Measurements from ENCODE around the gene RIC1.
"Not testable (repeated sequence)": the region's sequence is repeated elsewhere in the genome, so short reads cannot be mapped to it uniquely, and the experiment has no call there.

The RIC1 gene

DNA sequence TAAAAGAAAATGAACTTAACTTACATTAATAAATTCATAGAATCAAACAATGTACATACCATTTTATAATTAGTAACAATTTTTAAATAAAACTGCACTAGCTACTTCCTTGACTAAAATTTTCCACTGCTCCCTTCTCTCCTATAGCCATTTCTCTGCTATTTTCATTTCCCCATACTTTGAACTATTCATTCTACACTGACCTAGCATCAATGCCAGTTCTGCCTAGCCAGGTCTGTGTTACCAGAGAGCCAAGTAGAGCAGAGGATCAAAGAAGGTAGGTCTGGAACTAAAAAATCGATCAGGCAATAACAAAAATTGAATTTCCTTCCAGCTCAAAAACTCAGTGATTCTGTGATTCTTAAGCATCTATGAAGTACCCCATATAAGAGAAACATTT lies 119.5 kb downstream of the RIC1 start:
- Mint-ChIP-seq H3K27me3 (no peaks in the 10 kb centered on the region), H3K27ac (peak overlapping the region; percentile 69), H3K4me3 (no peak overlapping the region), H3K36me3 (peaks cover 35% of the 10 kb centered on the region), H3K9me3 (peaks cover 6% of the 10 kb centered on the region), H3K4me1 (no peaks in the 10 kb centered on the region)
- DNase-seq (ENCODE audit: low spot score in 2 of 2): no peak
- ATAC-seq (ENCODE audit: low read depth): no peak

DNA sequence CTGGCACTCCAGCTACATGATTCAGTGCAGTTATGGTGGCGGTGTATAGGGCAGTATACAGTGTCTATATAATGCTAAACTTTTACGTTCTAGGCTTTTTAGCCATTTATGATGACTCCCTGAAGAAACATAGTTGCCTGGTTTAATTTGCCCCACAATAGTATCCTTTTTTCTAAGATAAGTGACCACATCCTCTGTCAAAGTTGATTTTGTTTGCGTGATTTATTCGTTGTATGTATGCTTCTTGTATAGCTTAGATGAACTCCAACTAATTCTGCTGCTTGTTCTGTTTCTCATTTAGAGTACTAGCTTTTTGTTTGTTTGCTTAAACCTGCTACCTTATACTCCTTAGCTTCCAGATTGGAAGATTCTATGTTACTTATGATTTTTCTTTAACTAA lies 120.4 kb downstream of the RIC1 start:
- no peak overlapping the region for H3K4me3 Mint-ChIP-seq
- ATAC-seq (ENCODE audit: low read depth) (no peak), DNase-seq (ENCODE audit: low spot score in 2 of 2) (no peak)
- no peaks in the 10 kb centered on the region for H3K4me1 Mint-ChIP-seq
- H3K27me3 Mint-ChIP-seq: no peaks in the 10 kb centered on the region
- peaks cover 6% of the 10 kb centered on the region for H3K9me3 Mint-ChIP-seq
- H3K27ac Mint-ChIP-seq: peak overlapping the region; percentile 69
- H3K36me3 Mint-ChIP-seq: peaks cover 39% of the 10 kb centered on the region

DNA sequence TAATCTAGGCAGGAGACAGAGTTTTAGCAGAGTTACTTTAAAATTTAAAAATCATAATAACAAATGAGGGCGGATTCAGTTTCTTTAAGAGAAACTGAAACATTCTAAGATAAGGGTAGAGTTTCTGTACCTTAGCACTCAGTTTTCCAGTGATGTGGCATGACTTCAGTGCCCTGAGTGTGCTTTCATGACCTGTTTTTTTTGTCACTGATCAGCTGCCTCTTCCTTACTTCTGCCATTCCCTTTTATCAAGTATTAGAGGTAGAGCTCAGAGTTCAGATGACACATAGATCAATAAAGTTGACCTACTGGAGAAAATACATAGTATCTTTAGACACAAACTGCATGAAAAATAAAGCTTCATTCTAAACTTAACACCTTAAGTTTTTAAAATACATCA lies 121.7 kb downstream of the RIC1 start:
- Mint-ChIP-seq H3K36me3 (peaks cover 32% of the 10 kb centered on the region), H3K4me3 (no peak overlapping the region), H3K4me1 (no peaks in the 10 kb centered on the region), H3K27ac (no peak overlapping the region), H3K9me3 (peaks cover 6% of the 10 kb centered on the region), H3K27me3 (no peaks in the 10 kb centered on the region)
- no peak for ATAC-seq (ENCODE audit: low read depth)
- DNase-seq (ENCODE audit: low spot score in 2 of 2): no peak

DNA sequence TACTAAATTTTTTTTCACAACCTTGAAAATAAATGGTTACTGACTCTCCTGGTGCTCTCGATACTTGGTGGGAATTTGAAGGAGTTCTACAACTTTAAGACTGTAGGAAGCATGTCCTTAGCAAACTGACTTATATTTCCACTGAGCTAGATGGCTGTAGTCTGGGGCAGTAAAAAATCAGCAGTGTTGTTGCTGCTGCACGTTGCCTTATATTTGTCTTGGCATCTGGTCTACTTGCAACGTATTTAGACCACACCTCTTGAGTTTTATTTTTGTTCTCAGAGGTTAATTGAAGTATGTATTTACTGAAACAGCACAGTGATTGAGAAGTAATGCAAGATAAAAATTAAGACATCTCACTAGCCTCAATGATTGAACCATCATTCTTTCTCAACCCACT lies 127.7 kb downstream of the RIC1 start:
- DNase-seq (ENCODE audit: low spot score in 2 of 2): no peak
- Mint-ChIP-seq H3K27ac (peak overlapping the region; percentile 2), H3K27me3 (no peaks in the 10 kb centered on the region), H3K4me1 (peaks cover 4% of the 10 kb centered on the region), H3K9me3 (no peaks in the 10 kb centered on the region), H3K4me3 (no peak overlapping the region), H3K36me3 (peaks cover 26% of the 10 kb centered on the region)
- ATAC-seq (ENCODE audit: low read depth): no peak

DNA sequence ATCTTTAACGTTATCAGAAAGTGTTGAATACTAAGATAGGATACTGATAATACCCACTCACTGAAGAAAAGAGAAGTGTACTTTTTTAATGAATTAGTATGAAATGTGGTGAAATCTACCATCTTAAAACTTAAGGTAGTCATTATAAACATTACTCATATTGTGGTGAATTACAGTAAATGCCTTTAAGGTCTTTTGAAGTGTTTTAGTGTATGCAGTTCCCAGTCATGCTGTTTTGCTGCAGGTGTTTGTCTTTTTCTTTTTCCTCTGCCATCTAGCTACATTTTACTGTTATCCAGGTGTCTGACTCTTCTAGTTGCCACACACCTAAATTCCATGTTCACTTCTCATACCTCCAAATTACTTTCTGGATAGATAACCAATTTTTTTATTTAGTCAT lies 131.4 kb downstream of the RIC1 start:
- no peak for DNase-seq (ENCODE audit: low spot score in 2 of 2)
- no peak for ATAC-seq (ENCODE audit: low read depth)
- peak overlapping the region; percentile 68 for H3K27ac Mint-ChIP-seq

DNA sequence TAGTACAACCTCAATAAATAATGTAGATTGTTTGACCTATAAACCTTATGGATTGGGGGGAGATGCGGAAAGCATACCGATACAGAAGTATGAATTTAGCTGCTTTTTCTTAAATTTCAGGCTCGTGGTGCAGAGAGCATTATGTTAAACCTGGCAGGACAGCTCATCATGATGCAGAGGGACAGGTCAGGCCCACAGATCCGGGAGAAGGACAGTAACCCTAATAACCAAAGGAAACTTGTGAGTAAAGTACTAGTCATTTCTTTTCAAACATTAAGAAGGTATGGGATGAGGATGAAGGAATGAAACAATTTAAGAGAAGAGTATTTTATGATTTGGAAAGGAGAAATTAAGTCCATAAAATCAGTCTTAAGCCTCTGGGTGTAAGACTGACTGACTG lies 133.5 kb downstream of the RIC1 start:
- no peak for ATAC-seq (ENCODE audit: low read depth)
- Mint-ChIP-seq H3K27me3 (no peaks in the 10 kb centered on the region), H3K27ac (peak overlapping the region; percentile 70)

More for the DNA sequence above, 131.4 kb downstream of the RIC1 start:
- H3K4me1 Mint-ChIP-seq: peaks cover 4% of the 10 kb centered on the region
- H3K9me3 Mint-ChIP-seq: no peaks in the 10 kb centered on the region
- no peak overlapping the region for H3K4me3 Mint-ChIP-seq
- peaks cover 38% of the 10 kb centered on the region for H3K36me3 Mint-ChIP-seq
- H3K27me3 Mint-ChIP-seq: no peaks in the 10 kb centered on the region

DNA sequence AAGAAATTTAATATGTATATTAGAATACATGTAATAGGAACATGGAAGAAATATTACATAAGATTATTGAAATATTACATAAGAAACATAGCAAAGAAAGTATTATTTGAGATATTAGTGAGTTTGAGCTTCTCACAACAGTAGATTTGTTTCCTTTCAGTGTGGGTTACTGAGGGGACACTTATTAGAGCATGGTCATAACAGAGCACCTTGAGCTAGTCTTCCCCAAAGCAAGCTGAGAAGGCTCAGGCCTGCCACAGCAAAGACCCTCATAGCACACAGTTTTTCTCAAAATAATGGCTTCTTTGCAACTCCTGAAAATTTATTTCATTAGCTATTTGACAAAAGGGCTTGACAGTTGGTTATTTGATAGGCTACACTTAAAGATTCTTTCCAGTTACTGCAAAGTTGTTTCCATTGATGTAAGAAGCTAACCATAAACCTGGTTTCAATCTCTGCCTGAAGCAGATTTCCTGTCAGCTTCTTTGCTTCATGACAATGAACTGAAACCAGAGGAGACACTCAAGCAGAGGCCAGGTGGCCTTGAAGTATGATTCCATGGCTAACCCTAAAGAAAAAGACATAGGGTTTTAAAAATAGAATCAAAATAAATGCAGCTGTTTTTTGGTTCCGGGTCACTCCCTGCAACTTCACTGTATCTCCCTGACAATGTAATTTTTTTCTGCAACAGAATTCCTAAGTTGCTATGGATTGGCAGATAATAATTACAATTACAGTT lies 135.4 kb downstream of the RIC1 start:
- DNase-seq (ENCODE audit: low spot score in 2 of 2) (no peak), ATAC-seq (ENCODE audit: low read depth) (no peak)
- Mint-ChIP-seq H3K36me3 (peaks cover 45% of the 10 kb centered on the region), H3K4me3 (no peak overlapping the region), H3K27ac (peak overlapping the region; percentile 57), H3K27me3 (no peaks in the 10 kb centered on the region), H3K4me1 (peaks cover 4% of the 10 kb centered on the region), H3K9me3 (no peaks in the 10 kb centered on the region)

More for the DNA sequence above, 133.5 kb downstream of the RIC1 start:
- Mint-ChIP-seq H3K9me3 (no peaks in the 10 kb centered on the region), H3K36me3 (peaks cover 50% of the 10 kb centered on the region), H3K4me3 (no peak overlapping the region), H3K4me1 (peaks cover 6% of the 10 kb centered on the region)
- no peak for DNase-seq (ENCODE audit: low spot score in 2 of 2)

DNA sequence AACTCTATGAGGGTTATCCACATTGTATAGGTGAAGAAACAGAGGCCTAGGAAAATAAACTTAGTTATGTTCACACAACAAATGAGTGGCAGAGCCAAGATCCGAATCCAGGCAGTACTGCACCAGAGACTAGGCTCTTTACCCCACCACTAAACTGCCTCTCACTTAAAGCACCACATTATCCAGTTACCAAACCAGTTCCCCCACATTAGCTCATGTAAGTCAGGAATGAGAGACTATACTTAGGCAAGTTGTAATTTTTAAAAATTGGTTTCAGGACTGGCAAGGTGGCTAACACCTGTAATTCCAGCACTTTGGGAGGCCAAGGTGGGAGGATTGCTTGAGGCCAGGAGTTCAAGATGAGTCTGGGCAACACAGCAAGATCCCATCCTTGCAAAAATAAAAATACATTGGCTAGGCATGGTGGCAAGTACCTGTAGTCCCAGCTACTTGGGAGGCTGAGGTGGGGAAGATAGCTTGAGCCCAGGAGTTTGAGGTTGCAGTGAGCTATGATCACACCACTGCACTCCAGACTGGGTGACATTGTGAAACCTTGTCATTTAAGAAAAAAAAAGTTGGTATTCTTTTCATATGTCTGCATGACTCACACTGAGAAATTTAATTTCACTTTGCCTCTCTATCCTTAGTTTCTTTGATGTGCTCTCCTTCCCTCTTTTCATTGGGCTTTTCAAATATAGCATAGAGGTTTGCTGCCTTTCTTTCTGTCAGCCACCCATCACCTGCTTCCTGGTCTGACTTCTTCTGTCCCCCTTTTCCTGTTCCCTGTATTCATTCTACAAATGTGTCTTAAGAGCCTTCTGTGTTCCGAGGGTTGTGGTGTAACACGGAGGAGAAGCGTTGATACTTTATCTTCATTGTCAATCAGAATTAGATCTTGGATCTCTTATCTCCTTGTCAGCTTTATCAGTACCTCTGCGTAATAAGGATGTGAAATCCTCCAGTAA lies 139.3 kb downstream of the RIC1 start:
- no peak for ATAC-seq (ENCODE audit: low read depth)
- H3K4me1 Mint-ChIP-seq: peaks cover 2% of the 10 kb centered on the region
- peaks cover 44% of the 10 kb centered on the region for H3K36me3 Mint-ChIP-seq
- DNase-seq (ENCODE audit: low spot score in 2 of 2): no peak
- H3K4me3 Mint-ChIP-seq: no peak overlapping the region
- H3K27ac Mint-ChIP-seq: peak overlapping the region; percentile 56
- no peaks in the 10 kb centered on the region for H3K27me3 Mint-ChIP-seq
- no peaks in the 10 kb centered on the region for H3K9me3 Mint-ChIP-seq

DNA sequence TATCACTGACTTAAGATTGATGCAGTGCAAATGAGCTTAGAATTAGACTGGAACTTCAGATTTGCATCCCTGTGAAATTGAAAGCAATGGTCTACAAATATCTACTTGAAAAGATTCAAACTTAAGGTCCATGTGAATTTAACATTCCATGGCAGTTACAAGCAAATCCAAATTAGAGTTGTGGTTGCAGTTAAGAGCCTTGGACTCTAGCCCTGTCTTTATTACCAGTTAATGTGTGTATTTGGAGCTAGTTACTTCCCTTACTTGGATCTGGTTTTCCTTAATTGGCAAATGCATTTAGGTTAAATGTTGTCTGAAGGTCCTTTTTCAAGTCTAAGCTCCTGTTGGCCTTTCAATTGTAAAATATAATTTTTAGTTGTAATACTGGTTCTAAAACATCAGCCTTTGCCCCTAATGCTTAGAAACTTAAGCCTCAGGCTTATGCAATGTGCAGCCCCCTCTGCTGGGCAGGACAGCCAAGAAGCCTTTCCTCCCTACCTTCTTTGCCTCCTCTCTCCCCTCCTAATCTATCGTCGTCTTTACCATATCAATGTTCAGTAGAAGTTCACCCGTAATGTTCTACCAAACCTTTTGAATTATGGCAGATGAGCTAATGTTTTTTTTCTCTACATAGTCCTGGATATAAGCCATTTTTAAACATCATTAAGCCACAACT lies 144.6 kb downstream of the RIC1 start:
- H3K27ac Mint-ChIP-seq: peak overlapping the region; percentile 14

DNA sequence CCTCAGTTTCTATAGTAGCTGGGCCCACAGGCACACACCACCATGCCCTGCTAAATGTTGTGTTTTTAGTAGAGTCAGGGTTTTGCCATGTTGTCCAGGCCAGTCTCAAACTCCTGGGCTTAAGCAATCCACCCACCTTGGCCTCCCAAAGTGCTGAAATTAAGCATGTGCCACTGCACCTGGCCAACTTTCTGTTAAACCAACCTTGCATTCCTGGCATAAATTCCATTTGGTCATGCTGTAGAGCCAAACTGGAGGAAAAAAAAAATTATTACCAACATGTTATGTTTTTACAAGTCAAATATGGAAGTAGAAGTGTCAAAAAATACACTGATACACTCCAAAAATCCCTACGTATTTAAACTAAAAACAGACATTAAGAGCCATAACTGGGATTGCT lies 149.9 kb downstream of the RIC1 start:
- Mint-ChIP-seq H3K4me3 (no peak overlapping the region), H3K27ac (no peak overlapping the region), H3K36me3 (peaks cover 64% of the 10 kb centered on the region), H3K4me1 (peaks cover 5% of the 10 kb centered on the region), H3K27me3 (no peaks in the 10 kb centered on the region), H3K9me3 (peaks cover 18% of the 10 kb centered on the region)
- DNase-seq (ENCODE audit: low spot score in 2 of 2): no peak
- ATAC-seq (ENCODE audit: low read depth): no peak

More for the DNA sequence above, 144.6 kb downstream of the RIC1 start:
- H3K4me1 Mint-ChIP-seq: no peaks in the 10 kb centered on the region
- no peaks in the 10 kb centered on the region for H3K27me3 Mint-ChIP-seq
- ATAC-seq (ENCODE audit: low read depth) (no peak), DNase-seq (ENCODE audit: low spot score in 2 of 2) (no peak)
- H3K36me3 Mint-ChIP-seq: peaks cover 41% of the 10 kb centered on the region
- peaks cover 3% of the 10 kb centered on the region for H3K9me3 Mint-ChIP-seq
- no peak overlapping the region for H3K4me3 Mint-ChIP-seq

DNA sequence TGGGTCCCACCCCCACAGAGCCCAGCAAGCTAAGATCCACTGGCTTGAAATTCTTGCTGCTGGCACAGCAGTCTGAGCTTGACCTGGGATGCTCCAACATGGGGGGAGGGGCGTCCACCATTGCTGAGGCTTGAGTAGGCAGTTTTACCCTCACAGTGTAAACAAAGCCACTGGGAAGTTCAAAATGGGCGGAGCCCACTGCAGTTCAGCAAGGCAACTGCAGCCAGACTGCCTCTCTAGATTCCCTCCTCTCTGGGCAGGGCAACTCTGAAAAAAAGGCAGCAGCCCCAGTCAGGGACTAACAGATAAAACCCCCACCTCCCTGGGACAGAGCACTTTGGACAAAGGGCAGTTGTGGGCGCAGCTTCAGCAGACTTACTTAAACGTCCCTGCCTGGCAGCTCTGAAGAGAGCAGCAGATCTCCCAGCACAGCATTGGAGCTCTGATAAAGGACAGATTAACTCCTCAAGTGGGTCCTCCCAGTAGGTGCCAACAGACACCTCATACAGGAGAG lies 150.9 kb downstream of the RIC1 start:
- not testable (repeated sequence) for H3K4me1 Mint-ChIP-seq; H3K27ac Mint-ChIP-seq; DNase-seq (ENCODE audit: low spot score in 2 of 2); H3K4me3 Mint-ChIP-seq; H3K27me3 Mint-ChIP-seq; ATAC-seq (ENCODE audit: low read depth)
- peaks cover 18% of the 10 kb centered on the region for H3K9me3 Mint-ChIP-seq
- H3K36me3 Mint-ChIP-seq: peaks cover 59% of the 10 kb centered on the region

DNA sequence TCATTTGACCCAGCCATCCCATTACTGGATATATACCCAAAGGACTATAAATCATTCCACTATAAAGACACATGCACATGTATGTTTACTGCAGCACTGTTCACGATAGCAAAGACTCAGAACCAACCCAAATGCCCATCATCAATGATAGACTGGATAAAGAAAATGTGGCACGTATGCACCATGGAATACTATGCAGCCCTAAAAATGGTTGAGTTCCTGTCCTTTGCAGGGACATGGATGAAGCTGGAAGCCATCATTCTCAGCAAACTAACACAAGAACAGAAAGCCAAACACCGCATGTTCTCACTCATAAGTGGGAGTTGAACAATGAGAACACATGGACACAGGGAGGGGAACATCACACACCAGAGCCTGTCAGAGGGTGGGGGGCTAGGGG lies 154.5 kb downstream of the RIC1 start:
- Mint-ChIP-seq H3K9me3 (peaks cover 15% of the 10 kb centered on the region), H3K36me3 (peaks cover 63% of the 10 kb centered on the region), H3K27ac (peak overlapping the region; percentile 50)
- not testable (repeated sequence) for H3K27me3 Mint-ChIP-seq; ATAC-seq (ENCODE audit: low read depth); H3K4me1 Mint-ChIP-seq; H3K4me3 Mint-ChIP-seq; DNase-seq (ENCODE audit: low spot score in 2 of 2)

DNA sequence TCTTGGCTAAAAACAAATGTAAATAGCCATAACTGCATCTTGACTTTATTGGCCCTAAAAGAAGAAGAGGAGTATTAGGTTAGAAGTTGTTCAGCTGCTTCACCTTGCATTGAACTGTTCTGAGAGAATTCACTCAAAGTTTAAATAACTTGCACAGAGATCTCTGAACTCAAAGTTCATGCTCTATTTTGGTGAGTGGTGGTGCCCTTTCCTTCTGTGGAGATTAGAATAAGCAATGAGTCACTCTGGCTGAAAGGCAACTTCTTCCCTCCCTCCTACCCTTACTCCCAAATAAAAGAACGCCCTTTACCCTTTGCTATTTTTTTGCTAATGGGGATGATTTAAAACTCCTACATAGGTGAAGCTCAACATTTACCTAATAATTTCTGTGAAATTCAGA lies 155.1 kb downstream of the RIC1 start:
- H3K4me1 Mint-ChIP-seq: peaks cover 5% of the 10 kb centered on the region
- DNase-seq (ENCODE audit: low spot score in 2 of 2) (no peak), ATAC-seq (ENCODE audit: low read depth) (no peak)
- H3K27ac Mint-ChIP-seq: peak overlapping the region; percentile 11
- H3K27me3 Mint-ChIP-seq: no peaks in the 10 kb centered on the region
- peaks cover 15% of the 10 kb centered on the region for H3K9me3 Mint-ChIP-seq
- peaks cover 61% of the 10 kb centered on the region for H3K36me3 Mint-ChIP-seq
- no peak overlapping the region for H3K4me3 Mint-ChIP-seq

Measured in memory B cell (primary cell).